K562 (cell line): ENCODE results near the gene PLSCR3.

ENCODE experiments used
- BRF1 ChIP-seq: IDR thresholded peaks from 3 replicates; pipeline ENCODE4 v1.6.1; 2011; ENCODE audit warnings: borderline replicate concordance, mild to moderate bottlenecking; ENCODE audit not compliant: insufficient read length; ENCODE audit errors: extremely low read depth
- E2F5 ChIP-seq: sonication (generic); formaldehyde crosslinking; IDR thresholded peaks from 2 replicates; pipeline ENCODE4 v1.8.0; 2022; ENCODE audit warnings: mild to moderate bottlenecking, missing genetic modification reagents

- TF ChIP-seq BRF1 (no peak), E2F5 (CRISPR knock-in tag) (no peak)
Observed at GRCh38 chr17:7354262-7354843, 40.0 kb downstream of the PLSCR3 start.
